Activated CD8-positive, alpha-beta T cell treated with anti-CD3 and anti-CD28 coated beads, Interleukin-2, amount 10 ng/mL, durations not matched to agents 7 days and 5 days (primary cell): ENCODE data around the gene SLC19A1. TPM values are rescaled to one million over a fixed set of nuclear protein-coding genes. Genes with fewer than 3 reads are reported as not detected.
A peak's percentile ranks its signal among the peaks of the same experiment; 100 is the strongest.

Experiments used
- ATAC-seq: fragments of 150-1000 bp; cut with Tn5 transposase; one replicate; pipeline ENCODE4 v1.10.0; 2021; ENCODE audit warnings: moderate library complexity
- CTCF ChIA-PET: fragments of 350-600 bp; sonication (Branson Sonifier 250); formaldehyde crosslinking; loops from one replicate; lab custom pipeline; 2021; ENCODE audit warnings: antibody characterized with exemption; lab: Charles Lee
- POLR2A ChIA-PET: fragments of 350-600 bp; sonication (Branson Sonifier 250); formaldehyde crosslinking; loops from one replicate; lab custom pipeline; 2021; ENCODE audit warnings: antibody characterized with exemption; lab: Charles Lee
- DNase-seq: peaks from one replicate; pipeline ENCODE4 v3.0.0-alpha.2; 2020
- H3K27ac Mint-ChIP-seq: one replicate; pipeline ENCODE4 v1.8.0; 2021; ENCODE audit warnings: mild to moderate bottlenecking, mixed read lengths
- H3K27me3 Mint-ChIP-seq: one replicate; pipeline ENCODE4 v1.8.0; 2021; ENCODE audit warnings: low read depth, mixed read lengths
- H3K36me3 Mint-ChIP-seq: one replicate; pipeline ENCODE4 v1.8.0; 2021; ENCODE audit warnings: low read depth, mixed read lengths
- H3K4me1 Mint-ChIP-seq: one replicate; pipeline ENCODE4 v1.8.0; 2021; ENCODE audit warnings: low read depth, mixed read lengths
- H3K4me3 Mint-ChIP-seq: one replicate; pipeline ENCODE4 v1.8.0; 2021; ENCODE audit warnings: mild to moderate bottlenecking, mixed read lengths
- H3K9me3 Mint-ChIP-seq: one replicate; pipeline ENCODE4 v1.8.0; 2022; ENCODE audit warnings: mixed read lengths; ENCODE audit not compliant: insufficient read depth
- total RNA-seq, 2 experiments: library from RNA; stranded (reverse); gene quantifications; one replicate each; pipeline ENCODE4 v1.2.3, GENCODE V29; 2021

Gene SLC19A1
- total RNA-seq, 2 experiments from 2014 or later, result 44.4 to 51.6 TPM

- DNase-seq (no peak), ATAC-seq (no peak)
- H3K4me1 Mint-ChIP-seq, result peaks cover 26% of the 10 kb centered on the region
- H3K9me3 Mint-ChIP-seq, result no peaks in the 10 kb centered on the region
- no peaks in the 10 kb centered on the region for H3K27me3 Mint-ChIP-seq
- ChIA-PET CTCF (no interaction called here), POLR2A (interaction anchor here (1.1 kb wide), 1 partner anchor 49 kb away, joined by 3 read pairs; no protein-coding TSS in a partner anchor)
- H3K27ac Mint-ChIP-seq, result no peak overlapping the region
- no peaks in the 10 kb centered on the region for H3K36me3 Mint-ChIP-seq
- H3K4me3 Mint-ChIP-seq, result no peak overlapping the region
Observed at GRCh38 chr21:45546636-45547544, 4.7 kb upstream of the SLC19A1 start.

- peaks cover 2% of the 10 kb centered on the region for H3K36me3 Mint-ChIP-seq
- H3K4me3 Mint-ChIP-seq, result no peak overlapping the region
- ATAC-seq (no peak), DNase-seq (no peak)
- POLR2A ChIA-PET, result no interaction called here
- H3K27me3 Mint-ChIP-seq, result no peaks in the 10 kb centered on the region
- no peaks in the 10 kb centered on the region for H3K9me3 Mint-ChIP-seq
- H3K27ac Mint-ChIP-seq, result no peak overlapping the region
- peaks cover 18% of the 10 kb centered on the region for H3K4me1 Mint-ChIP-seq
- CTCF ChIA-PET, result no interaction called here
Observed at GRCh38 chr21:45545691-45546531, 3.7 kb upstream of the SLC19A1 start.

DNA sequence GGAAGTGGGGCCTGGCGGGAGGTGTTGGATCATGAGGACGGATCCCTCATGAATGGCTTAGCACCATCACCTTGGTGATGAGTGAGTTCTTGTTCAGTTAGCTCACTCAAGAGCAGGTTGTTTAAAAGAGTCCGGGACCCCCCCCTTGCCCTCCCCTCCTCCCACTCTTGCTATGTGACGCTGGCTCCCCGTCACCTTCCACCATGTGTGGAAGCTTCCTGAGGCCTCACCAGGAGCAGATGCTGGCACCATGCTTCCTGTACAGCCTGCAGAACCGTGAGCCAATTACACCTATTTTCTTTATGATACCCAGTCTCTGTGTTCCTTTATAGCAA lies 3.0 kb upstream of the SLC19A1 start:
- ATAC-seq (no peak), DNase-seq (no peak)
- no peaks in the 10 kb centered on the region for H3K27me3 Mint-ChIP-seq
- H3K4me3 Mint-ChIP-seq, result no peak overlapping the region
- H3K36me3 Mint-ChIP-seq, result peaks cover 7% of the 10 kb centered on the region
- CTCF ChIA-PET, result no interaction called here
- H3K27ac Mint-ChIP-seq, result no peak overlapping the region
- POLR2A ChIA-PET, result no interaction called here
- no peaks in the 10 kb centered on the region for H3K9me3 Mint-ChIP-seq
- peaks cover 19% of the 10 kb centered on the region for H3K4me1 Mint-ChIP-seq

DNA sequence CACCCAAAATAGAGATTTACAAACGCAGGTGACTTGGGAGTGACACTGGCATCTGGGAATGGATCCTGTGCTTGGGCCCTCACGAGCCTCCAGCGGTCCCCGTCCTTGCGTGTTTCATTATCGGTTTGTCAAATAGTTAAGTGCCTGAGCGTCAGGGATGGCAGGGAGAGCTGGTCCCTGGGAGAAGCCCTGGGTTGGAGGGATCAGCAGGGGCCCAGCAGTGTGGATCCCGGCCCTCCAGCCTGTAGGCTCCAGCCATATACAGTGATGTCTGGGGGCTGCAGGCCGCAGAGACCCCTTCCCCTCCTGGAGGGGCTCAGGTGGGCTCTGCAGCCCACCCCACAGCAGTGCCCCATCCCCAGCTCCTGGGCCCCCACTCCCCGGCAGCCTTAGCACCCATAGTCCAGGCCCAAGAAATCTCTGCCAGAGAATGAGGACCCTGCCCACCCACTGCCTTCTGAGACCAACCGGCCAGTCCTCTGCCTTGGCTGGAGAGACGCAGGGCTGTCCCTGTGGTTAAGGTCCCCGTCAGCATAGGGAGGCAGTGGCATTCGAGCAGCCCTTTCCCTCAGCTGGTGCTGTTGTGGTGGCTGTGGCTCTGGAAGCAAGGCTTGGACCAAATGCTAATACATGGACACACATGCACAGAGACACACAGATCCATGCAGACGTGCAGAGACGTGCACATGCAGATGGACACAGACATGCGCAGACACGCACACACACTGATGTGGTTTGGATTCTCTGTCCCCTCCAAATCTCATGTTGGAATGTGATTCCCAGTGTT lies 2.4 kb upstream of the SLC19A1 start:
- peaks cover 22% of the 10 kb centered on the region for H3K4me1 Mint-ChIP-seq
- DNase-seq (no peak), ATAC-seq (no peak)
- H3K27me3 Mint-ChIP-seq, result no peaks in the 10 kb centered on the region
- H3K4me3 Mint-ChIP-seq, result no peak overlapping the region
- H3K27ac Mint-ChIP-seq, result peak overlapping the region; percentile 36
- no peaks in the 10 kb centered on the region for H3K9me3 Mint-ChIP-seq
- H3K36me3 Mint-ChIP-seq, result peaks cover 7% of the 10 kb centered on the region
- ChIA-PET POLR2A (no interaction called here), CTCF (no interaction called here)

- Mint-ChIP-seq H3K4me3 (peak overlapping the region; percentile 53), H3K27ac (peak overlapping the region; percentile 36), H3K9me3 (no peaks in the 10 kb centered on the region), H3K4me1 (peaks cover 17% of the 10 kb centered on the region), H3K36me3 (peaks cover 7% of the 10 kb centered on the region), H3K27me3 (no peaks in the 10 kb centered on the region)
- DNase-seq (no peak), ATAC-seq (no peak)
- POLR2A ChIA-PET, result no interaction called here
- CTCF ChIA-PET, result no interaction called here
Observed at GRCh38 chr21:45543710-45544448, 1.6 kb upstream of the SLC19A1 start.

DNA sequence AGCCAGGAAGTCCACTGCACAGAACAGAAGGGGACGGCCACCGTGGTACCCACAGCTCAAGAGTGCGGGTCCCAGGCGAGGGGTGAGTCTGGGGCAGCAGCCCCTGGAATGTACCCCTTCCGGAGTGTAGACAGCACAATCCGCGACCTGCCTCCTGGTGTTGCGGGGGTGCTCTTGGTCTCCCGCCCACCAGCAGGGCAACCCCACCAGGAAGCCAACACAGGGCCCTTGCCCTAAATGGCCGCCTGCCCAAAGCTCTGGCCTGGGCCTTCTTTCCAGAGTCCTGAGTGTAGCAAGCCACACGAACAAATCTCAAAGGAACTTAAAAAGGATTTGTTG lies 1.1 kb upstream of the SLC19A1 start:
- H3K27ac Mint-ChIP-seq, result peak overlapping the region; percentile 30
- H3K4me3 Mint-ChIP-seq, result peak overlapping the region; percentile 53
- H3K36me3 Mint-ChIP-seq, result peaks cover 7% of the 10 kb centered on the region
- DNase-seq (no peak), ATAC-seq (no peak)
- no peaks in the 10 kb centered on the region for H3K27me3 Mint-ChIP-seq
- H3K4me1 Mint-ChIP-seq, result peaks cover 16% of the 10 kb centered on the region
- ChIA-PET CTCF (no interaction called here), POLR2A (no interaction called here)
- no peaks in the 10 kb centered on the region for H3K9me3 Mint-ChIP-seq

DNA sequence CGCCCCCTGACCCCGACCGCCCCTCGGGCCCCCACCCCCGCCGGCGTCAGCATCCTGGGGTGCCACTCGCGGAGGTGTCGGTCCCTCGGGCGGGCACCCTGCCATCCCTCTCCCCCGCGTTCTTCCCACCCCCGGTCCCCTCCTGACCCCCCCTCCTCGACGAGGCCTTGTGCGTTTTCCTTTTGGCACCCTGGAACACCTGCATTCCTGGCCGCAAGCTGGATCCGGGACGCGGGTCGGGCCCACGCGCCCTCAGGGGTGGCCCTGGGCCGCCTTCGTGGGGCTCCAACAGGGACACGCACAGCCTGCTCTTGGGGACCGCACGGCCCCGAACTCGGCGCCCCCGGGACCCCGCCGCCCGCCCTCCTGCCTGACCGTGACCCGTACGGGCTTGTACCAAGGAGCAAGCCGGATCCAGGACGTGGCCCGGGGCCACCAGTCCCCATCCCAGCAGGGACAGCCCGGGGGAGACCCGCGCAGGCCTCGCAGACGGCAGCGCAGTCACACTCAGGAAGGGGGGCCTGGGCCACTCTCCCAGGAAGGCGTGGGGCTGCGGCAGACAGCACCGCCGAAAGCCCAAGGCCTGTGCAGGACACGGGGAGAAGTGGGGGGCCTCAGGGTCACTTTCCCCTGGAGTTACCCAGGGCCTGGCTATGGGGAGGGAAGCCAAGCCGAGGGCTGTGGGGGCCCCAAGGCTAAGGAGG lies 579 bp upstream of the SLC19A1 start:
- Mint-ChIP-seq H3K27me3 (no peaks in the 10 kb centered on the region), H3K4me3 (peak overlapping the region; percentile 60), H3K27ac (peak overlapping the region; percentile 43), H3K4me1 (peaks cover 16% of the 10 kb centered on the region), H3K36me3 (peaks cover 7% of the 10 kb centered on the region), H3K9me3 (no peaks in the 10 kb centered on the region)
- ATAC-seq, result no peak
- CTCF ChIA-PET, result no interaction called here
- POLR2A ChIA-PET, result no interaction called here
- DNase-seq, result peak; percentile 21

DNA sequence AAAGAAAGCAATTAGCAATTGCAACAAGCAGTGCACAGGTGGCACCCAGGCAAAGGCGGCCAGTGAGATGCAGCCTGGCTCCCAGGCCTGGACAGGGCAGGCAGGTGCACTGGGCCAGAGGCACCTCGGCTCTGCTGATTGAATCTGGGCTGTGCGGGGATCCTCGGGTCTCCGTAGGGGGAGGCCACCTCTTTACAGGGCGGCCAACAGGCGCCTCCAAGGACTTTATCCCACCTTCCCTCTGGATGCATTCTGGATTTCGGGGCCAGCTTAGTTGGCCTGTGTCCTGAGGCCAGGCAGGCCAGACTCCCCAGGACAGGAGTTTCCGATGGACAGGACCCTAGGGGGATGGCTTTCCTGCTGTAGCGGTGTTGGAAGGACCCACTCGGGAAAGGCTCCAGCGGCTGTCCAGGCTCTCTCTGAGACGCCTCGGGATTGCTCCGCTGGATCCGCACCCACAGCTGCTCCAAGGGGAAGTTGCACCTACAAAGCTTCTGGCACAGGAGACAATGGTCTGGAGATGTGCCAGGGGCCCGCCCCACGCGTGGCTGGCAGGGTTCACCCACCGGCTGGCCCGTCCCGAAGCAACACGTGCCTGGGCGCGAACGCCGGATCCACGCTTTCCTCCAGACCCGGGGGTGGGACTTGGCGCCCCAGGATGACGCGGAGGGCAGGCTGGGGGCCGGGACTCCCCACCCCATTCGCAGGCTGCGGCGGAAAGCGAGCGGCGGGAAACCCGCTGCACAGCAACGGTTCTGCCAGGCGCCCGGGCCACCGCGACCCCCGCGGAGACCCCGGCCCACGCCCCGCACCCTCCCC lies 810 bp downstream of the SLC19A1 start:
- POLR2A ChIA-PET, result interaction anchor here (0.8 kb wide), 1 partner anchor 46 kb away, joined by 3 read pairs; no protein-coding TSS in a partner anchor
- CTCF ChIA-PET, result interaction anchor here (1.4 kb wide), 1 partner anchor 9 kb away, joined by 5 read pairs; no protein-coding TSS in a partner anchor
- H3K27ac Mint-ChIP-seq, result peak overlapping the region; percentile 82

DNA sequence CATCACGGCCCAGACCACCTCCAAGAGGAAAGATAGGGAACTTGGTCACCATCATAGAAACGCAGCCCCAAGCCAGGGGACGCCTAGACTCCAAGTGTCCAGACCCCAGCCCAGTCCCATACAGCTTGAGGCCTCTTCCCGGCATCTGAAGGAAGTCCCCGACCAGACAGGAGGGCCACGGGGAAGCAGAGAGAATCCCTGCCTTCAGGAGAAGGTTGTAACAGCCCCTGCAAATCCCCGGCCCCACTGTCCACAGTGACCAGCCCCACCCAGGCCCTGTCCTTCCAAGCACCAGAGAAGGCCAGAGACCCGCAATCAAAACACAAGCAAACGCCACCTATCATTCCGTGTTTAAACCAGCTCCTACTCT lies 1.7 kb downstream of the SLC19A1 start:
- no peaks in the 10 kb centered on the region for H3K27me3 Mint-ChIP-seq
- peaks cover 21% of the 10 kb centered on the region for H3K4me1 Mint-ChIP-seq
- DNase-seq, result no peak
- H3K9me3 Mint-ChIP-seq, result no peaks in the 10 kb centered on the region
- peaks cover 17% of the 10 kb centered on the region for H3K36me3 Mint-ChIP-seq
- ChIA-PET POLR2A (no interaction called here), CTCF (interaction anchor here (1.4 kb wide), 1 partner anchor 8 kb away, joined by 5 read pairs; no protein-coding TSS in a partner anchor)
- no peak for ATAC-seq
- H3K27ac Mint-ChIP-seq, result peak overlapping the region; percentile 82
- H3K4me3 Mint-ChIP-seq, result peak overlapping the region; percentile 75

More for the DNA sequence above, 810 bp downstream of the SLC19A1 start:
- H3K4me1 Mint-ChIP-seq, result peaks cover 16% of the 10 kb centered on the region
- H3K9me3 Mint-ChIP-seq, result no peaks in the 10 kb centered on the region
- DNase-seq (peak; percentile 88), ATAC-seq (peak; percentile 79)
- peak overlapping the region; percentile 75 for H3K4me3 Mint-ChIP-seq
- H3K36me3 Mint-ChIP-seq, result peaks cover 9% of the 10 kb centered on the region
- no peaks in the 10 kb centered on the region for H3K27me3 Mint-ChIP-seq
